CD4-positive, alpha-beta T cell treated with Interferon alpha-2 for 1 hour (primary cell): Measurements from ENCODE around the gene GAL3ST3.
A peak's percentile ranks its signal among the peaks of the same experiment; 100 is the strongest.
"Not testable (repeated sequence)": the region's sequence is repeated elsewhere in the genome, so short reads cannot be mapped to it uniquely, and the experiment has no call there.

ENCODE experiments used
- DNase-seq, 2 donors: peaks; one replicate each; pipeline ENCODE4 v3.0.0-alpha.2; 2020 to 2022

The GAL3ST3 gene, protein sequence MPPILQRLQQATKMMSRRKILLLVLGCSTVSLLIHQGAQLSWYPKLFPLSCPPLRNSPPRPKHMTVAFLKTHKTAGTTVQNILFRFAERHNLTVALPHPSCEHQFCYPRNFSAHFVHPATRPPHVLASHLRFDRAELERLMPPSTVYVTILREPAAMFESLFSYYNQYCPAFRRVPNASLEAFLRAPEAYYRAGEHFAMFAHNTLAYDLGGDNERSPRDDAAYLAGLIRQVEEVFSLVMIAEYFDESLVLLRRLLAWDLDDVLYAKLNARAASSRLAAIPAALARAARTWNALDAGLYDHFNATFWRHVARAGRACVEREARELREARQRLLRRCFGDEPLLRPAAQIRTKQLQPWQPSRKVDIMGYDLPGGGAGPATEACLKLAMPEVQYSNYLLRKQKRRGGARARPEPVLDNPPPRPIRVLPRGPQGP

DNA sequence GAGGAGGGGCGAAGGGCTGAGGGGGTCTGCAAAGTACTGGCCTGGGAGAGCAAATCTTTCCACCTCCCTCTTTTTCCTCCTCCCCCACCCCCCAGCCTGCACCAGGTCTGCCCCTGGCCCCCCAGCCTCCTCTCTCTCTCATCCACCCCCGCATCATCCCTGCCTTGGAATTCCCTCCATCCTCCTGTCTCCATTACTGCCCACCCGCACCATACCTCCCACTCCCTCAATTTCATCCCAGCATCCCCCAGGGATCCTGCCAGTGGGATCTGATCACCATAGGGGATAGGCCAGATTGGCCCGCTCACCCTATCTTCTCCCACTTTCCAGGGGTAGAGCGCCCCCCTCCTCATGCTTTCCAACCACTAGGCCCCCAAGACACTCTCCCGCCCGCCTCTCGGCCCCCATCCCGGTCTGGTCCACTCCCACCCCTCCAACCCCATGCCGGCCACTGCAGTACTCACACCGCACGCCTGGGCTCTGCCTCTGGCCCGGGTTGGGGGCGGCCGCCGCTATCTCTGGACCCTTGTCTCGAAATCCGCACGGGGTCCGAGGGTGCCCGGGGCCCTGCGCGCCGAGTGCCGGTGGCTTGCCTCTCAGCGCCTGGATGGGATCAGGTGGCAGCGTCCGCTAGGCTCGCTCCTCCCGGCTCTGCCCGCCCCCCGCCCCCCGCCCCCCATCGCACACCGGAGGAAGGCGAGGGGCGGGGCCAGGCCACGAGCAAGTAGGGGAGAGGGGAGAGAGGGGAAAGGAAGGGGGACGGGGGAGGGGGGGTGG is at the start of gene GAL3ST3:
Gene GAL3ST3 (minus strand): TSS at position 615 of the 777 bp plus-strand sequence. CDS start 3,746 bp downstream, outside the sequence.
- no peak for DNase-seq

DNA sequence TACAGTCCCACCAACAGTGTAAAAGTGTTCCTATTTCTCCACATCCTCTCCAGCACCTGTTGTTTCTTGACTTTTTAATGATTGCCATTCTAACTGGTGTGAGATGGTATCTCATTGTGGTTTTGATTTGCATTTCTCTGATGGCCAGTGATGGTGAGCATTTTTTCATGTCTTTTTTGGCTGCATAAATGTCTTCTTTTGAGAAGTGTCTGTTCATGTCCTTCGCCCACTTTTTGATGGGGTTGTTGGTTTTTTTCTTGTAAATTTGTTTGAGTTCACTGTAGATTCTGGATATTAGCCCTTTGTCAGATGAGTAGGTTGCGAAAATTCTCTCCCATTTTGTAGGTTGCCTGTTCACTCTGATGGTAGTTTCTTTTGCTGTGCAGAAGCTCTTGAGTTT is 43.2 kb upstream of the GAL3ST3 start:
- not testable (repeated sequence) for DNase-seq

DNA sequence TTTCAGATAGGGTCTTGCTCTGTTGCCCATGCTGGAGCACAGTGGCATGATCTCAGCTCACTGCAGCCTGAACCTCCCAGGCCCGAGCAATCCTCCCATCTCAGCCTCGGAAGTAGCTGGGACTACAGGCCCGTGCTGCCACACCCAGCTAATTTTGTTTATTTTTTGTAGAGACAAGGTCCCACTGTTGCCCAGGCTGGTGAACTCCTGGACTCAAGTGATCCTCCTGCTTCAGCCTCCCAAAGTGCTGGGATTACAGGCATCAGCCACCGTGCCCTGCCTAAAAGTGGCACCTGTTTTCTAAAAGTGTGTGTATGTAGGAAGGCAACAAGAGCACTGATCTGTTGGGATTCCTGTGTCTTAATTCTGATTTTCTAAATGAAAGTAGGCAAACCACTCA is 41.3 kb upstream of the GAL3ST3 start:
- no peak for DNase-seq

DNA sequence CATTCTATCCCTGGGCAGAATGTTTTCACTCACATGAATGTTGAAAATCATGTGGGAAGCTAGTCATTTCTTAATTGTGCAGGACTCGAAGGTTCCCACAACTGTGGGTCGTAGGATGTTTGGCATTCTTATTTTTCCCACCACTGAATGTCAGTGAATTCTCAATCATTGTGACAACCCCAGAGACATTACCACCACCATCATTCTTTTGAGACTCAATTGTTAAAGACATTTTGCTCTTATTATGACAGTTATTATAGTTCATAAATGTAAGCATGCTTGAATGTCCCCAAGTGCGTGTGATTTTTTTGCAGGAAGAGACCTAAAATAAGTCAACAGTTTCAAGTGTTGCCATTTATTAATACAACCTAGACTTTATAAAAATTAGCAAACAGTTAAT is 40.1 kb upstream of the GAL3ST3 start:
- no peak for DNase-seq

DNA sequence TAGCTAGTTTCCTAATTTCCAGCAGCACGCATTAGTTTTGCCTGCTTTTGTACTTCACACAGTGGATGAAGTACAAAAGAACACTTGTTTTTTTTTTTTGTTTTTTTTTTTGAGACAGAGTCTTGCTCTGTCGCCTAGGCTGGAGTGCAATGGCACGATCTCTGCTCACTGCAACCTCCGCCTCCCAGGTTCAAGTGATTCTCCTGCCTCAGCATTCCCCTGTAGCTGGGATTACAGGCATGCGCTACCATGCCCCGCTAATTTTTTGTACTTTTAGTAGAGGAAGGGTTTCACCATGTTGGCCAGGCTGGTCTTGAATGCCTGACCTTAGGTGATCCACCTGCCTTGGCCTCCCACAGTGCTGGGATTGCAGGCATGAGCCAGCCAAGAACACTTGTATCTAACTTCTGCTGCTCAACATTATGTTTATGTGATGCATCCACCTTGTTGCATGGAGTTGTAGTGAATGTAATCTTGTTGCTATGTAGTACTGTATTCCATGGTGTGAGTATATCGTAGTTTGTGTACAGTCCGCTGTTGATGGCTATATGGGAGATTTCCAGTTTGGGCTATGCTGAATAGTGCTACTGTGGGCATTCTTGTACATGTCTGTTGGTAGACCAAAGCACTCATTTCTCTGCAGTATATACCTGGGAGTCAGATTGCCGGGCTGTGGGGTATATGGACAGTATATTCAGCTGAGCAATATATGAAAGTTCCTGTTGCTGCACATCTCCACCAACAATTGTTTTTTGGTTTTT is 38.4 kb upstream of the GAL3ST3 start:
- DNase-seq = no peak

DNA sequence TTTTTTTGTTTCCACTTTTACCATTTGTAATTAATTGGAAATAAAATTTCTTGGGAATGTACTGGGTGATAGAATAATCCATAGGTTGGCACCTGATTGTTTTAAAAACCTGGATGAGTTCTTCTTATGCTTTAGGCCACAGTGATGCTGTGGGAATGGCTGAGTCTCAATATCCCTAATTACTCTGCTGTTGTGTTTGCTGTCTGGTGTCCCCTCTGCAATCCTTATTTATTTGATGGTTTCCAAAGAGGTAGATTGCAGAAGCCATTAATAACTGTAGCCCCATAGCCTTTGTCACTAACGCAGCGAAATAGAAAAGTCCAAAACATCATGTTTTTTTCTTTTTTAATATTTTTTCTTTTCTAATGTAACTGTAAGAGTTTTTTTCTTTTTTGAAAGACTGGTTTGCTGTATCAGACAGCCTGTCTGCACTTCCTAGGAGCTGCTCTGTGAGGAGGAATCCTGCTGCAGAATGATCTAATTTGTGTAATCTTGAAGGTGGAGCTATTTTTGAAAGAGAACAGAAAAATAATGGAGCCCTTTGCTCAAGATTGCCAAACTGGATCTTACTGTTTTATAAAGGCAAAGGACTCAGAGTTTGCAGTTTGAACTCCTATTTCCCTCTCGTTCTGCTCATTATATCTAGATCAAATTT is 36.0 kb upstream of the GAL3ST3 start:
- no peak for DNase-seq

DNA sequence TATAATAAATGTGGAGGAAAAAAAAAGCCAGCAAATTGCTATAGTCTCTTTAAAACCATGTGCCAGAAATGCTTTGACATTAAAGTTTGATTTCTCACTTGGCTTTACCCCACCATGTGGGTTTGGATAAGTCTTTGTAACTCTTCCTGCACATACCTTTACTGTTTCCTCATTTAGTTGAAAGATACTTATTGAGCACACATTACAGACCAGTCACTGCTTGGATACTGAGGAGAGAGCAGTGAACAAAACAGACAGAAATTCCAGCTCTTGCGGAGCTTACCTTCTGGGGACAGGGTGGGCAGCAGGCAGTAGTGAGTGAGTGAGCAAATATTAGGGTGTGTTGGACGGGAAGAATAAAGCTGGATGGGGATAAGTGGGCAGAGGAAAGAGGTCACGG is 34.8 kb upstream of the GAL3ST3 start:
- DNase-seq = no peak

DNA sequence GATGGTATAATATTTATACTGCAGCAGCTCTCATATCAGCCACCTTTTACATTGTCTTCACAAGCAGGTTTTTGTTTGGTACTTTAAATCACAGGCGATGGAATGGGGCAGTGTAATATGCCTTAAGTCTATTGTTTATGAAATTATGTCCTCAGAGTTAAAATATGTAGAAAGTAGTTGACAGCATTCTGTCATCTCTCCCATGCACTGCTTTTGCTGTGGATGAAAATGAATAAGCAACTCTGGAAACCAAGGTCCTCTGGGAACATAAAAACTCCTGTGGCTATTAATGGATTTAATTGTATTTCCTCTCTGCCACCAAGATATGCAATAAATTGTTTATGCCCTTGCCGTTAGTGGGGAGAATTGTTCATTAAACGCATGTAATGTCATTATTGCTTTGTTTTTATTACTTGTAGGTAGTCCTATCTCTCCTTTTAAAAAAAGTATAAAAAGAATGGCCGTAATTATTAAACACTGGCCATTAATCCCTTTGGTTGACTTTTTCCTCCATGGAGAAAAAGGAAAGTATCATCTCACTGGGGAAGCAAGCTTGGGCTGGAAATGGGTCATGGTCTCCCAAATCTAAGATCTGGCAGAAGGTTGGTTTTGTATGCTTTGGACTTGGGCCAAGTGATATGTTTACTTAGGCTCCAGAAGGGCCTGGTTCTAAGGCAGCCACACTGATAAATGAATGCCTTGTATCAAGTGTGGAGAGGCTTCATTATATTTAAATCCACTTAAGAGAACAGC is 34.2 kb upstream of the GAL3ST3 start:
- no peak for DNase-seq

DNA sequence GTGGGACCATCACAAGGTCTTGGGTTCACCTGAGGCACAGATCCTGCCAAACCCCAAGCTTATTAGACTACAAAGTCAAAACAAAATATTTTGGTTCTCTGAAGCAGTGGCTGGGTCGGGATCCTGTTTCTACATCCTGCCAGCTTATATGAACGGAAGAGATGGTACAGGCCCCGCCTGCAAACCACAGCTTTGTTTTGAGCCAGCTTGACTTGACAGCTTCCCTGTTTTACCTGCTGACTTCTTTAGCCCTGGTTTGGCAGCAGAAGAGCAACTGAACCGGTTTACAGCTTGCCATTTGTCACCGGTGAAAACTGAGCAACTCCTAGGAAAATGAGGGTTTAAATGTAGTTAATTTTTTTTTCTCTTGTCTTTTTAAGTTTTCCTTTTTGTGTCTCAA is 32.5 kb upstream of the GAL3ST3 start:
- peak; percentile 78 to 82 for DNase-seq

DNA sequence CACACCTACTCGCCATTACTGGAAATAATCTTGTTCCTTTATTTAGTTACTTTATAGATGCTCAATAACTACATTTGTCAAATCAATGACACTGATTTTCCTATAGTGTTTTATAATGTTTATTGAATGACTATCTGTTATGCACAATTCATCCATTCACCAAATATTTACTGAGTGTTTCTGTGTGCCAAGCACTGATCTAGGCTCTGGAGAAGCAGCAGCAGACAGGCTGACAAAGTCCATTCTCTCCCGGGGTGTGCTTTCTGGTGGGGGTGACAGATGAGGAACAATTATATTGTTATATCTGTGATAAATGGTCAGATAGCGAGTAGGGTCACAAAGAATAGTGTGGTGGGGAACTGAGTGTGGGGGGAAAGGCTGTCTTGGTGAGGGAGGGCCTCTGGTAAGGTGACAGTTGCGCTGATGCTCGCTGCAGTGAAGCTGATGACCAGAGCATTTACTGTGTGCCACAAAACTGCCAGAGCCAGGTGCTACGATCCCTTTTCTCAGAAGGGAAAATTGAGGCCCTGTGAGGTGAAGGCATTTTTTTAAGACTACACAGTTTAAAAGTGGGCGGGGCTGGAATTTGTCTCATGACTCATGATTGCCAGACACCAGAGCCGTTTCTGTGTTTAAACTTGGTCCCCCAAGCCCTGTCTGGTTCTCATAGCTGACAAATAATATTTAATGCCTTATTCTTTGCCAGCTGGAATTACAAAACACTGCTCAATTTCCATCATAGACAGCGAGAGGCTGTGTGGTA is 31.3 kb upstream of the GAL3ST3 start:
- DNase-seq = peak; percentile 56 to 72

DNA sequence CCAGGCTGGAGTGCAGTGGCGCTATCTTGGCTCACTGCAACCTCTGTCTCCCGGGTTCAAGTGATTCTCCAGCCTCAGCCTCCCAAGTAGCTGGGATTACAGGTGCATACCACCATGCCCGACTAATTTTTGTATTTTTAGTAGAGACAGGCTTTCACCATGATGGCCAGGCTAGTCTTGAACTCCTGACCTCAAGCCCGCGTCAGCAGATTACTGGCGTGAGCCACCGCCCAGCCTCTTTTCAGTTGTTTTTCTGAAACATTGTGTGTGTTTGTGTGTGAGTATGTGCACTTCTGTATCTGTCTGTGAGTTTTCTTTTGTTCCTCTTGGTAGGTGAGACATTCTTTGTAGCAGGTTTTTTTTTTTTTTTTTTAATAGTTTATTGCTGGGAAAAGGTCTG is 30.0 kb upstream of the GAL3ST3 start:
- not testable (repeated sequence) for DNase-seq

DNA sequence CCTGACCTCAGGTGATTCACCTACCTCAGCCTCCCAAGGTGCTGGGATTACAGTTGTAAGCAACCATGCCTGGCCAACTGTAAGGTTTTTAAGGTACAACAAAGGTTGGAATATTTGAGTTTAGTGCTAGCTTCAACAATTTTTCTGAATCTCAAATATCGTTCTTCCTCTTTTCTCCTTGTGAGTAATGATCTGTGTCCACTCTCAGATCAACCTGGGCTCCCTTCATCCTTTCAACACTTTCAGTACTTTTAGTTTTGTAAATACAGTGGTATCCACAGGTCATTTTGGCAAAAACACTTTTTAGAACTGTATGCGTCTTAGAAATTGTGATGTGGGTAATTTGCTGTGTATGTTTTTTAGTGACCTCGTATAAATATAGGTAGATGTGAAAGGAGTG is 29.0 kb upstream of the GAL3ST3 start:
- no peak for DNase-seq

DNA sequence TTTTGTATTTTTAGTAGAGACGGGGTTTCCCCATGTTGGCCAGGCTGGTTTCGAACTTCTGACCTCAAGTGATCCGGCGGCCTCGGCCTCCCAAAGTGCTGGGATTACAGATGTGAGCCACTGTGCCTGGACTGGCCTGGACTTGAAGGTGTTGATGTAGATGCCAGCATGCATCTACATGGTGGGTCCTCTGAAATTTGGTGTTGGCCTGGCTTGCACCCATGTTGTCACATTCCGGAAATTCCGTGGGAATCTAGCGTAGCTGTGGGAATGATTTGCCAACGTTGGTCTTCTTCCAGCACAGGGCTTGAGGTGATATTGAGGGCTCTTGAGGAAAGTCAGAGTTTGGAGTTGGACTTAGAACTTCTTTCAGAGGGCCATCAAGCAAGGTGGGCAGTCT is 27.6 kb upstream of the GAL3ST3 start:
- no peak for DNase-seq

DNA sequence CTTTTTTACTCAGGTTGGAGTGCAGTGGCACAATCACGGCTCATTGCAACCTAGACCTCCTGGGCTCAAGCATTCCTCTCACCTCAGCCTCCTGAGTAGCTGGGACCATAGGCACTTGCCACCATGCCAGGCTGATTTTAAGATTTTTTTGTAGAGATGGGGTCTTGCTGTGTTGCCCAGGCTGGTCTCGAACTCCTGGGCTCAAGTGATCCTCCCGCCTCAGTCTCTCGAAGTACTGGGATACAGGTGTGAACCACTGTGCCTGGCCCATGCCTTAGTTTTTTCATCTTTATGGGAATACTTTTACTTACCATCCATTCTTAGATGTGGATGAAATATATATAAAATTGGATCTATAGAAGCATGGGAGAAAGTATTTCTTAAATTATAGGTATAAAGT is 26.3 kb upstream of the GAL3ST3 start:
- no peak for DNase-seq

DNA sequence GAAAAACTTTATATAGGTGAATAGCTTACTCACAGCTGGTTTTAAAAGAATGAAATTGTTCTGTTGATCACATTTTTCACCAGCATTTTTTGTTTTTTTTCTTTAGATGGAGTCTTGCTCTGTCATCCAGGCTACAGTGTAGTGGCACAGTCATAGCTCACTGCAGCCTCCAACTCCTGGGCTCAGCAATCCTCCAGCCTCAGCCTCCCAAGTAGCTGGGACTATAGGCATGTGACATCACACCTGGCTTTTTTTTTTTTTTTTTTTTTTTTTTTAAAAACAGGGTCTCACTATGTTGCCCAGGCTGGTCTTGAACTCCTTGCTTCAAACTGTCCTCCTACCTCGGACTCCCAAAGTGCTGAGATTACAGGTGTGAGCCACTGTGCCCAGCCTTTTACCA is 24.7 kb upstream of the GAL3ST3 start:
- DNase-seq = no peak

DNA sequence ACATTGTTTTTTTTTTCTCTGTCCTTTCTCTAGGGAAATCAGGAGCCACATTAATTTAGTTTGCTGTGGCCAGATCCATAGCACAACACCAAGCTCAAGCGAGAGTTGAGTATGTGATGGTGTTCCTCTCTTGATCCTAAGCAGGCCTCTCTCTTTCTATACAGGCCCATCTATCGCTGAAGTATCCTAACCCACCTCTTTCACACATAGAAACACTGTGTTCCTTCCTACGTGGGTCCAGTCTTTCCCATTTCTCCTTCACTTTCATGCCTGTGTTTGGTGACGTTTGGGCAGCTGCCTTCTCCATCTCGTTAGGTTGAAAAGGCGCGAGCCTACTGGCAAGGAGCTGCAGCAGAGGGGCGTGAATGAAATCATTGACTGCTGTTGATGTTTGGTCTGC is 23.6 kb upstream of the GAL3ST3 start:
- no peak for DNase-seq

DNA sequence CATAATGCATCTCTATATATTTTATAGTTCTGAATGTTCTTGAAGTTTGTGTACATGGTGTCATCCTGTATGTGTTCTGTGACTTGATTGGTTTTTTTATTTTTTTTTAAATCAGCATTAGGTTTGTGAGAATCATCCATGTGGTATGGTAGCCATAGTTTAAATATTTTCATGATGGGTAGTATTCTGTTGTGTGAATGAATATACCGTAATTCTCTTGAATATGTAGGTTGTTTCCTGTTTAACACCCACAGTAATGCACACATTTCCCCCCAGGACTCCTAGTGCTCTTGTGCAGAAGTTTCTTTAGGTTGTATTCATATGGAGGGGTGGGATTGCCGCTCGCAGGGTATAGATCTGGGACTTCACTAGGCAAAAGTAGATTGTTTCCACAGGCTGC is 23.1 kb upstream of the GAL3ST3 start:
- no peak for DNase-seq

DNA sequence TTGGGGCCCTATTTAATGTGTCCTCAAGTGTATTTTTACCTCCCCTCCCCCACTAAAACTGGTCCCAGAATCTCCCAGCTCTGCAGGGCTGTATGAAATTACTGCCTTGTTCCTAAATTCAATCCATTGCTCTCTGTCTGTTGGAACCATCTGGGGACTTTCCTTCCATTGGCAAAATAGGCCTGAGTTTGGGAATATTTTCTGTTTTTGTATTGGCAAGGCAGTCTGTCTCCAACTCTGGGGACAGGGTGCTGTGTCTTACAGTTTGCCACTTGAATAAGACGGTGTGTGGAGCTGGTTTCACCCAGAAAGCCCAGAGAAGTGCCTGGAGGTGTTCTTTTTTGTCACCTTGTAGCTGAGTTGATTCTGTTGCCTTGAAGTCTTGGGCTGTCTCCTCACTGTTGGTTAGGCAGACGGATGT is 22.4 kb upstream of the GAL3ST3 start:
- peak in 1 of 2 donors; percentile 27 for DNase-seq

DNA sequence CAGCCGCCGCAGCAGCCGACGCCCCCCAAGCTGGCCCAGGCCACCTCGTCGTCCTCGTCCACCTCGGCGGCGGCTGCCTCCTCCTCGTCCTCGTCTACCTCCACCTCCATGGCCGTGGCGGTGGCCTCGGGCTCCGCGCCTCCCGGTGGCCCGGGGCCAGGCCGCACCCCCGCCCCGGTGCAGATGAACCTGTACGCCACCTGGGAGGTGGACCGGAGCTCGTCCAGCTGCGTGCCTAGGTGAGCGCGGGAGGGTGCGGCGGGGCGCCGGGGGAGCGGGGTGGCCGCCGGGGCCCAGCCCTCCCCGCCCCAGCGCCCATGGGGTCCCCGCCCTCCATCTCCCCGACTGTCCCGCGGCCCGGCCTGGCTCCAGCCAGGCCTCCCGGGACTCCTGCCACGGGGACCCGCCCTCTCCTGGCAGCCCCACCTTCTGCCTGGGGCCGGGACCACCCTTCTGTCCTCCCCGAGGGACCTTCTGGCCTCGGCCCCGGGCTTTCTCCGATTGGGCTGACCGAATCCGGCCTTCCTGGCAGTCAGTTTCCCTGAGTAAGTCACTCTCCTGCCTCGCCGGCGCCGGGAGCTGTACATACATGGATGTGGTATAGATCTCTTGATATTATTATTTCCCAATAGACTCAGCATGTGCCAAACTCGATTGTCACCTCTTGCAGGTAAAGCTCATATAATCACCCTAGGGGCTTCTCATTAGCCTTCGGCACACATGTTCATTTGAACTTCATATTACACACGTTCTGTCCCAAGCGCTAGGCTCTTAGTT is 21.8 kb upstream of the GAL3ST3 start:
- peak in 1 of 2 donors; percentile 27 for DNase-seq
